ENCODE results near the gene BTNL3. TPM values are rescaled to one million over a fixed set of nuclear protein-coding genes. Genes with fewer than 3 reads are reported as not detected.
A peak's percentile ranks its signal among the peaks of the same experiment; 100 is the strongest.

Gene BTNL3
- total and polyA plus RNA-seq, 5 donors from 2014 or later: not detected

GRCh38 chr5:180974612-180975315 is 13.9 kb upstream of the BTNL3 start:
- no peaks in the 10 kb centered on the region for H3K27me3 Mint-ChIP-seq
- H3K27ac Mint-ChIP-seq: peak overlapping the region in 2 of 3 donors; percentile 31 to 64
- DNase-seq (no peak), ATAC-seq (ENCODE audit: low read depth in 2 of 2) (no peak)
- H3K4me3 Mint-ChIP-seq: no peak overlapping the region
- no peaks in the 10 kb centered on the region for H3K4me1 ChIP-seq (ENCODE audit: control insufficient read depth, insufficient read depth, low read length, poor library complexity, severe bottlenecking)
- H3K27ac ChIP-seq (ENCODE audit: insufficient read depth, low read length, poor library complexity, severe bottlenecking): no peak overlapping the region
- H3K4me1 Mint-ChIP-seq: peaks cover 3 to 19% (median 5%) of the 10 kb centered on the region in 4 donors
- no peaks in the 10 kb centered on the region for H3K27me3 ChIP-seq (ENCODE audit: control insufficient read depth, insufficient read depth, low read length)
- no peaks in the 10 kb centered on the region for H3K9me3 Mint-ChIP-seq
- no peaks in the 10 kb centered on the region for H3K9me3 ChIP-seq (ENCODE audit: control insufficient read depth in 2 of 2, low read length in 2 of 2)
- H3K36me3 Mint-ChIP-seq: no peaks in the 10 kb centered on the region
- H3K4me3 ChIP-seq (ENCODE audit: low read depth, low read length): no peak overlapping the region
- no peaks in the 10 kb centered on the region for H3K36me3 ChIP-seq (ENCODE audit: control insufficient read depth, insufficient read depth, low read length)

- Mint-ChIP-seq H3K27me3 (no peaks in the 10 kb centered on the region), H3K36me3 (no peaks in the 10 kb centered on the region), H3K9me3 (no peaks in the 10 kb centered on the region), H3K4me3 (no peak overlapping the region), H3K4me1 (peaks cover 3 to 19% (median 5%) of the 10 kb centered on the region in 4 donors), H3K27ac (peak overlapping the region in 2 of 3 donors; percentile 31 to 64)
- H3K36me3 ChIP-seq (ENCODE audit: control insufficient read depth, insufficient read depth, low read length): no peaks in the 10 kb centered on the region
- peak in 1 of 2 donors; percentile 37 for ATAC-seq (ENCODE audit: low read depth in 2 of 2)
- H3K9me3 ChIP-seq (ENCODE audit: control insufficient read depth in 2 of 2, low read length in 2 of 2): no peaks in the 10 kb centered on the region
- no peak overlapping the region for H3K27ac ChIP-seq (ENCODE audit: insufficient read depth, low read length, poor library complexity, severe bottlenecking)
- H3K4me1 ChIP-seq (ENCODE audit: control insufficient read depth, insufficient read depth, low read length, poor library complexity, severe bottlenecking): no peaks in the 10 kb centered on the region
- H3K27me3 ChIP-seq (ENCODE audit: control insufficient read depth, insufficient read depth, low read length): no peaks in the 10 kb centered on the region
- no peak for DNase-seq
- H3K4me3 ChIP-seq (ENCODE audit: low read depth, low read length): no peak overlapping the region
Measured at GRCh38 chr5:180975338-180975737, 13.3 kb upstream of the BTNL3 start.

- peak in 2 of 3 donors; percentile 24 to 43 for DNase-seq
- H3K9me3 ChIP-seq (ENCODE audit: control insufficient read depth in 2 of 2, low read length in 2 of 2): no peaks in the 10 kb centered on the region
- H3K27me3 ChIP-seq (ENCODE audit: control insufficient read depth, insufficient read depth, low read length): no peaks in the 10 kb centered on the region
- Mint-ChIP-seq H3K36me3 (no peaks in the 10 kb centered on the region), H3K9me3 (no peaks in the 10 kb centered on the region), H3K27me3 (no peaks in the 10 kb centered on the region), H3K4me1 (peaks cover 3 to 19% (median 5%) of the 10 kb centered on the region in 4 donors), H3K27ac (peak overlapping the region; percentile 43 to 65 (median 50)), H3K4me3 (peak overlapping the region in 2 of 4 donors; percentile 23 to 72)
- H3K36me3 ChIP-seq (ENCODE audit: control insufficient read depth, insufficient read depth, low read length): no peaks in the 10 kb centered on the region
- peak in 1 of 2 donors; percentile 37 for ATAC-seq (ENCODE audit: low read depth in 2 of 2)
- no peak overlapping the region for H3K27ac ChIP-seq (ENCODE audit: insufficient read depth, low read length, poor library complexity, severe bottlenecking)
- no peak overlapping the region for H3K4me3 ChIP-seq (ENCODE audit: low read depth, low read length)
- H3K4me1 ChIP-seq (ENCODE audit: control insufficient read depth, insufficient read depth, low read length, poor library complexity, severe bottlenecking): no peaks in the 10 kb centered on the region
Measured at GRCh38 chr5:180976518-180976917, 12.1 kb upstream of the BTNL3 start.

GRCh38 chr5:180977852-180978251 is 10.8 kb upstream of the BTNL3 start:
- Histone ChIP-seq H3K27ac (ENCODE audit: insufficient read depth, low read length, poor library complexity, severe bottlenecking) (no peak overlapping the region), H3K27me3 (ENCODE audit: control insufficient read depth, insufficient read depth, low read length) (no peaks in the 10 kb centered on the region), H3K36me3 (ENCODE audit: control insufficient read depth, insufficient read depth, low read length) (no peaks in the 10 kb centered on the region), H3K9me3 (ENCODE audit: control insufficient read depth in 2 of 2, low read length in 2 of 2) (no peaks in the 10 kb centered on the region), H3K4me1 (ENCODE audit: control insufficient read depth, insufficient read depth, low read length, poor library complexity, severe bottlenecking) (no peaks in the 10 kb centered on the region), H3K4me3 (ENCODE audit: low read depth, low read length) (no peak overlapping the region)
- Mint-ChIP-seq H3K36me3 (no peaks in the 10 kb centered on the region), H3K27me3 (no peaks in the 10 kb centered on the region), H3K4me1 (peaks cover 3 to 19% (median 5%) of the 10 kb centered on the region in 4 donors), H3K9me3 (no peaks in the 10 kb centered on the region), H3K4me3 (no peak overlapping the region), H3K27ac (no peak overlapping the region)
- DNase-seq: no peak
- ATAC-seq (ENCODE audit: low read depth in 2 of 2): no peak

GRCh38 chr5:180982008-180982741 is 6.5 kb upstream of the BTNL3 start:
- H3K4me1 Mint-ChIP-seq: no peaks in the 10 kb centered on the region

GRCh38 chr5:180988016-180988415 is 630 bp upstream of the BTNL3 start:
- no peak overlapping the region for H3K4me3 Mint-ChIP-seq
- no peak overlapping the region for H3K4me3 ChIP-seq (ENCODE audit: low read depth, low read length)
- H3K27ac ChIP-seq (ENCODE audit: insufficient read depth, low read length, poor library complexity, severe bottlenecking): no peak overlapping the region
- H3K36me3 ChIP-seq (ENCODE audit: control insufficient read depth, insufficient read depth, low read length): no peaks in the 10 kb centered on the region
- H3K36me3 Mint-ChIP-seq: no peaks in the 10 kb centered on the region
- no peaks in the 10 kb centered on the region for H3K9me3 ChIP-seq (ENCODE audit: control insufficient read depth in 2 of 2, low read length in 2 of 2)
- H3K4me1 ChIP-seq (ENCODE audit: control insufficient read depth, insufficient read depth, low read length, poor library complexity, severe bottlenecking): no peaks in the 10 kb centered on the region
- peaks cover 0 to 2% (median 0%) of the 10 kb centered on the region in 7 donors for H3K9me3 Mint-ChIP-seq
- DNase-seq (no peak), ATAC-seq (ENCODE audit: low read depth in 2 of 2) (no peak)
- H3K27ac Mint-ChIP-seq: no peak overlapping the region
- H3K4me1 Mint-ChIP-seq: no peaks in the 10 kb centered on the region
- H3K27me3 ChIP-seq (ENCODE audit: control insufficient read depth, insufficient read depth, low read length): no peaks in the 10 kb centered on the region
- H3K27me3 Mint-ChIP-seq: no peaks in the 10 kb centered on the region

More at GRCh38 chr5:180982008-180982741, 6.5 kb upstream of the BTNL3 start:
- H3K36me3 ChIP-seq (ENCODE audit: control insufficient read depth, insufficient read depth, low read length): no peaks in the 10 kb centered on the region
- H3K27ac ChIP-seq (ENCODE audit: insufficient read depth, low read length, poor library complexity, severe bottlenecking): no peak overlapping the region
- no peaks in the 10 kb centered on the region for H3K9me3 ChIP-seq (ENCODE audit: control insufficient read depth in 2 of 2, low read length in 2 of 2)
- Mint-ChIP-seq H3K27ac (no peak overlapping the region), H3K4me3 (no peak overlapping the region), H3K36me3 (no peaks in the 10 kb centered on the region), H3K9me3 (peaks cover 0 to 2% (median 0%) of the 10 kb centered on the region in 7 donors), H3K27me3 (no peaks in the 10 kb centered on the region)
- ATAC-seq (ENCODE audit: low read depth in 2 of 2) (no peak), DNase-seq (no peak)
- no peaks in the 10 kb centered on the region for H3K4me1 ChIP-seq (ENCODE audit: control insufficient read depth, insufficient read depth, low read length, poor library complexity, severe bottlenecking)
- no peak overlapping the region for H3K4me3 ChIP-seq (ENCODE audit: low read depth, low read length)
- H3K27me3 ChIP-seq (ENCODE audit: control insufficient read depth, insufficient read depth, low read length): no peaks in the 10 kb centered on the region

GRCh38 chr5:180990086-180990881 is 1.6 kb downstream of the BTNL3 start:
- no peak for ATAC-seq (ENCODE audit: low read depth in 2 of 2)
- DNase-seq: no peak
- Mint-ChIP-seq H3K4me1 (no peaks in the 10 kb centered on the region), H3K36me3 (no peaks in the 10 kb centered on the region), H3K27ac (no peak overlapping the region), H3K27me3 (no peaks in the 10 kb centered on the region), H3K4me3 (no peak overlapping the region), H3K9me3 (peaks cover 0 to 4% (median 0%) of the 10 kb centered on the region in 7 donors)
- Histone ChIP-seq H3K4me3 (ENCODE audit: low read depth, low read length) (no peak overlapping the region), H3K4me1 (ENCODE audit: control insufficient read depth, insufficient read depth, low read length, poor library complexity, severe bottlenecking) (no peaks in the 10 kb centered on the region), H3K27ac (ENCODE audit: insufficient read depth, low read length, poor library complexity, severe bottlenecking) (no peak overlapping the region), H3K36me3 (ENCODE audit: control insufficient read depth, insufficient read depth, low read length) (no peaks in the 10 kb centered on the region), H3K9me3 (ENCODE audit: control insufficient read depth in 2 of 2, low read length in 2 of 2) (no peaks in the 10 kb centered on the region), H3K27me3 (ENCODE audit: control insufficient read depth, insufficient read depth, low read length) (no peaks in the 10 kb centered on the region)

Measured in CD4-positive, CD25-positive, alpha-beta regulatory T cell (primary cell).